Measurements from ENCODE around the gene PLEK2.

DNA sequence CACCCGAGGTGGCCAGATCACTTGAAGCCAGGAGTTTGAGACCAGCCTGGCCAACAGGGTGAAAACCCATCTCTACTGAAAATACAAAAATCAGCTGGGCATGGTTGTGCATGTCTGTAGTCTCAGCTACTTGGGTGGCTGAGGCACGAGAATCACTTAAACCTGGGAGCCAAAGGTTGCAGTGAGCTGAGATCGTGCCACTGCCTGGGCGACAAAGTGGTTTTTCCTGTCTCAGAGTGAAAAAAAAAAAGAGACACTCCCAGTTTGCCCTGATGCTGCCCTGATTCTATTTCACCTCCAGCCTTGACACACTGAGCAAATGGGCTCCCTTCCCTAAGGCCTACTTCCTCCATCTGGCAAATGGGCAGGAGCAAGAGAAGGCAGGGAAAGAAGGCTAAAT lies 28.5 kb upstream of the PLEK2 start:
- TF ChIP-seq ZNF768 (CRISPR knock-in tag; IDR thresholded peaks at IDR 0.05) (no peak), EP300 (IDR thresholded peaks at IDR 0.05; ENCODE audit: low read depth in 2 of 2, low read length in 2 of 2) (no peak), EP300 (CRISPR knock-in tag; IDR thresholded peaks at IDR 0.05; ENCODE audit: borderline replicate concordance) (no peak), HNRNPK (IDR thresholded peaks at IDR 0.05; ENCODE audit: low read depth, low read length, poor library complexity, severe bottlenecking) (no peak), CC2D1A (CRISPR knock-in tag; IDR thresholded peaks at IDR 0.05) (no peak), PAF1 (CRISPR knock-in tag; IDR thresholded peaks at IDR 0.05) (no peak), KAT8 (CRISPR knock-in tag; IDR thresholded peaks at IDR 0.05) (no peak), MYC (CRISPR knock-in tag; IDR thresholded peaks at IDR 0.05; ENCODE audit: borderline replicate concordance) (no peak), RARA (CRISPR knock-in tag; IDR thresholded peaks at IDR 0.05) (no peak), ZNF644 (CRISPR knock-in tag; IDR thresholded peaks at IDR 0.05; ENCODE audit: low read depth) (no peak), CAMTA2 (CRISPR knock-in tag; IDR thresholded peaks at IDR 0.05; ENCODE audit: borderline replicate concordance) (no peak), POLR2AphosphoS5 (IDR thresholded peaks at IDR 0.05; ENCODE audit: low read depth, low read length) (no peak)
- TF ChIP-seq, protein P1, sequence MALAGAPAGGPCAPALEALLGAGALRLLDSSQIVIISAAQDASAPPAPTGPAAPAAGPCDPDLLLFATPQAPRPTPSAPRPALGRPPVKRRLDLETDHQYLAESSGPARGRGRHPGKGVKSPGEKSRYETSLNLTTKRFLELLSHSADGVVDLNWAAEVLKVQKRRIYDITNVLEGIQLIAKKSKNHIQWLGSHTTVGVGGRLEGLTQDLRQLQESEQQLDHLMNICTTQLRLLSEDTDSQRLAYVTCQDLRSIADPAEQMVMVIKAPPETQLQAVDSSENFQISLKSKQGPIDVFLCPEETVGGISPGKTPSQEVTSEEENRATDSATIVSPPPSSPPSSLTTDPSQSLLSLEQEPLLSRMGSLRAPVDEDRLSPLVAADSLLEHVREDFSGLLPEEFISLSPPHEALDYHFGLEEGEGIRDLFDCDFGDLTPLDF (CRISPR knock-in tag; IDR thresholded peaks at IDR 0.05) = no peak
- TF ChIP-seq, protein P2, sequence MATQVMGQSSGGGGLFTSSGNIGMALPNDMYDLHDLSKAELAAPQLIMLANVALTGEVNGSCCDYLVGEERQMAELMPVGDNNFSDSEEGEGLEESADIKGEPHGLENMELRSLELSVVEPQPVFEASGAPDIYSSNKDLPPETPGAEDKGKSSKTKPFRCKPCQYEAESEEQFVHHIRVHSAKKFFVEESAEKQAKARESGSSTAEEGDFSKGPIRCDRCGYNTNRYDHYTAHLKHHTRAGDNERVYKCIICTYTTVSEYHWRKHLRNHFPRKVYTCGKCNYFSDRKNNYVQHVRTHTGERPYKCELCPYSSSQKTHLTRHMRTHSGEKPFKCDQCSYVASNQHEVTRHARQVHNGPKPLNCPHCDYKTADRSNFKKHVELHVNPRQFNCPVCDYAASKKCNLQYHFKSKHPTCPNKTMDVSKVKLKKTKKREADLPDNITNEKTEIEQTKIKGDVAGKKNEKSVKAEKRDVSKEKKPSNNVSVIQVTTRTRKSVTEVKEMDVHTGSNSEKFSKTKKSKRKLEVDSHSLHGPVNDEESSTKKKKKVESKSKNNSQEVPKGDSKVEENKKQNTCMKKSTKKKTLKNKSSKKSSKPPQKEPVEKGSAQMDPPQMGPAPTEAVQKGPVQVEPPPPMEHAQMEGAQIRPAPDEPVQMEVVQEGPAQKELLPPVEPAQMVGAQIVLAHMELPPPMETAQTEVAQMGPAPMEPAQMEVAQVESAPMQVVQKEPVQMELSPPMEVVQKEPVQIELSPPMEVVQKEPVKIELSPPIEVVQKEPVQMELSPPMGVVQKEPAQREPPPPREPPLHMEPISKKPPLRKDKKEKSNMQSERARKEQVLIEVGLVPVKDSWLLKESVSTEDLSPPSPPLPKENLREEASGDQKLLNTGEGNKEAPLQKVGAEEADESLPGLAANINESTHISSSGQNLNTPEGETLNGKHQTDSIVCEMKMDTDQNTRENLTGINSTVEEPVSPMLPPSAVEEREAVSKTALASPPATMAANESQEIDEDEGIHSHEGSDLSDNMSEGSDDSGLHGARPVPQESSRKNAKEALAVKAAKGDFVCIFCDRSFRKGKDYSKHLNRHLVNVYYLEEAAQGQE (IDR thresholded peaks at IDR 0.05; ENCODE audit: borderline replicate concordance in 1 of 2, low read depth in 1 of 2, low read length in 2 of 2) = no peak
- TF ChIP-seq, protein P3, sequence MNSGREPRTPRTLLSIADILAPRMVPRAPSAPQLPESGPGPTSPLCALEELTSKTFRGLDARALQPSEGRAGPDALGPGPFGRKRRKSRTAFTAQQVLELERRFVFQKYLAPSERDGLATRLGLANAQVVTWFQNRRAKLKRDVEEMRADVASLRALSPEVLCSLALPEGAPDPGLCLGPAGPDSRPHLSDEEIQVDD (CRISPR knock-in tag; IDR thresholded peaks at IDR 0.05; ENCODE audit: borderline replicate concordance) = no peak
